CD14-positive monocyte (primary cell): ENCODE data around the gene DNAAF5. TPM values are rescaled to one million over a fixed set of nuclear protein-coding genes. Genes with fewer than 3 reads are reported as not detected.

Experiments used
- DNase-seq, 3 donors: peaks; one replicate each; pipeline ENCODE4 v3.0.0-alpha.2; 2011 to 2022
- H2AFZ ChIP-seq: 2 replicates; pipeline ENCODE4 v1.6.0; 2012; ENCODE audit warnings: mild to moderate bottlenecking, low read depth, low read length, inconsistent platforms; ENCODE audit not compliant: insufficient read depth, poor library complexity, severe bottlenecking
- H3K27ac ChIP-seq, 2 donors: 1 replicate in 1 of 2; 2 replicates in 1 of 2; pipeline ENCODE4 v1.5.1; 2012 to 2013; ENCODE audit warnings: low read length in 2 of 2, control low read depth in 1 of 2, inconsistent platforms in 1 of 2, low read depth in 1 of 2, mild to moderate bottlenecking in 1 of 2
- H3K27me3 ChIP-seq, 2 donors: one replicate each; pipeline versions ENCODE4 v1.6.0 to v1.6.1; 2011 to 2013; ENCODE audit warnings: low read length in 2 of 2; ENCODE audit not compliant: control insufficient read depth in 2 of 2, insufficient read depth in 2 of 2
- H3K36me3 ChIP-seq, 2 donors: replicated peaks in 1 of 2; 1 replicate in 1 of 2; 2 replicates in 1 of 2; pipeline versions ENCODE4 v1.5.1 to v1.6.1; 2012 to 2013; ENCODE audit warnings: low read length in 2 of 2, control low read depth in 1 of 2, inconsistent platforms in 1 of 2, mild to moderate bottlenecking in 1 of 2; ENCODE audit not compliant: insufficient read depth in 2 of 2, control insufficient read depth in 1 of 2
- H3K4me1 ChIP-seq, 2 donors: 1 replicate in 1 of 2; 2 replicates in 1 of 2; pipeline versions ENCODE4 v1.5.1 to v1.6.1; 2012 to 2013; ENCODE audit warnings: low read length in 2 of 2, control low read depth in 1 of 2, inconsistent platforms in 1 of 2, mild to moderate bottlenecking in 1 of 2, moderate library complexity in 1 of 2; ENCODE audit not compliant: insufficient read depth in 2 of 2, control insufficient read depth in 1 of 2
- H3K4me2 ChIP-seq: replicated peaks from 2 replicates; pipeline ENCODE3; 2012; ENCODE audit warnings: low read length, moderate library complexity, mild to moderate bottlenecking; ENCODE audit not compliant: poor library complexity, severe bottlenecking; ENCODE audit errors: extremely low read depth
- H3K4me3 ChIP-seq, 3 experiments: fragments of 200-600 bp in 1 of 3; sonication (generic) in 1 of 3; replicated peaks in 1 of 3; 1 replicate in 2 of 3; 2 replicates in 1 of 3; pipeline ENCODE4 v1.5.1; 2011 to 2013; ENCODE audit warnings: low read length in 3 of 3, mild to moderate bottlenecking in 3 of 3, control low read depth in 2 of 3, low read depth in 2 of 3, inconsistent platforms in 1 of 3, moderate library complexity in 1 of 3
- H3K79me2 ChIP-seq: 2 replicates; pipeline ENCODE4 v1.6.0; 2012; ENCODE audit warnings: mild to moderate bottlenecking, control low read depth, inconsistent platforms, low read length, moderate library complexity; ENCODE audit not compliant: insufficient read depth
- H3K9ac ChIP-seq: 2 replicates; pipeline ENCODE4 v1.6.0; 2017; ENCODE audit warnings: low read length, mild to moderate bottlenecking; ENCODE audit not compliant: insufficient read depth, poor library complexity, severe bottlenecking
- H3K9me3 ChIP-seq, 2 donors: replicated peaks in 1 of 2; 1 replicate in 1 of 2; 2 replicates in 1 of 2; pipeline versions ENCODE4 v1.5.1 to v1.6.1; 2012 to 2013; ENCODE audit warnings: low read length in 2 of 2, control low read depth in 1 of 2; ENCODE audit not compliant: control insufficient read depth in 1 of 2, insufficient read depth in 1 of 2
- H4K20me1 ChIP-seq: 2 replicates; pipeline ENCODE4 v1.6.0; 2012; ENCODE audit warnings: mild to moderate bottlenecking, low read length, control low read depth, moderate library complexity; ENCODE audit not compliant: insufficient read depth
- H3K27ac Mint-ChIP-seq, 7 donors: one replicate each; pipeline ENCODE4 v1.8.0; 2020; ENCODE audit warnings: mild to moderate bottlenecking in 7 of 7, mixed read lengths in 7 of 7, moderate library complexity in 6 of 7, inconsistent platforms in 2 of 7
- H3K27me3 Mint-ChIP-seq, 3 donors: one replicate each; pipeline ENCODE4 v1.8.0; 2021 to 2022; ENCODE audit warnings: low read depth in 3 of 3, mild to moderate bottlenecking in 3 of 3, mixed read lengths in 3 of 3, moderate library complexity in 3 of 3, inconsistent platforms in 1 of 3
- H3K36me3 Mint-ChIP-seq, 2 donors: one replicate each; pipeline ENCODE4 v1.8.0; 2020; ENCODE audit warnings: mixed read lengths in 2 of 2, inconsistent platforms in 1 of 2, mild to moderate bottlenecking in 1 of 2
- H3K4me1 Mint-ChIP-seq: one replicate; pipeline ENCODE4 v1.8.0; 2020; ENCODE audit warnings: mild to moderate bottlenecking, mixed read lengths
- H3K4me3 Mint-ChIP-seq, 2 donors: one replicate each; pipeline ENCODE4 v1.8.0; 2020; ENCODE audit warnings: mild to moderate bottlenecking in 2 of 2, mixed read lengths in 2 of 2, moderate library complexity in 1 of 2
- H3K9me3 Mint-ChIP-seq, 7 donors: one replicate each; pipeline ENCODE4 v1.8.0; 2020 to 2022; ENCODE audit warnings: mixed read lengths in 7 of 7, mild to moderate bottlenecking in 6 of 7, moderate library complexity in 6 of 7, inconsistent platforms in 2 of 7
- whole genome bisulfite sequencing: methylation state at CpG from one replicate; pipeline ENCODE4 v1.1.5; 2013; ENCODE audit warnings: missing lambda C conversion rate; ENCODE audit not compliant: insufficient coverage; 5-methylcytosine and 5-hydroxymethylcytosine counted together
- intact Hi-C, 2 donors: fragments of 100-400 bp; cut with micrococcal nuclease; formaldehyde crosslinking; loops; one replicate each; pipeline versions ENCODE4 v1.15.0 to v1.15.1; 2023
- polyA plus RNA-seq, 3 donors: library from polyadenylated mRNA; depleted of rRNA in 1 of 3; unstranded in 2 of 3; stranded (reverse) in 1 of 3; fragments of 300-500 nt in 2 of 3; fragments of >200 nt in 1 of 3; fragmentation: Illumina TruSeq in 2 of 3; gene quantifications; 1 replicate in 2 of 3; 2 replicates in 1 of 3; pipeline ENCODE4 v1.2.3, GENCODE V29; 2012 to 2021
- TF ChIP-seq, protein P1 (sequence below): fragments of 200-600 bp; IDR thresholded peaks from one replicate; pipeline ENCODE4 v1.8.0; 2022; ENCODE audit warnings: antibody characterized with exemption, mild to moderate bottlenecking

The DNAAF5 gene
- polyA plus RNA-seq, 3 donors: 1.2 to 9.6 (median 2.0) TPM

- 89% methylated on average over 8 of the region's 8 CpGs for WGBS
- DNase-seq: no peak
- H3K36me3 ChIP-seq: peaks cover 40 to 71% of the 10 kb centered on the region in 2 donors
- no peaks in the 10 kb centered on the region for H3K27me3 ChIP-seq
- H3K9me3 Mint-ChIP-seq: no peaks in the 10 kb centered on the region
- peaks cover 47 to 80% of the 10 kb centered on the region in 2 donors for H3K36me3 Mint-ChIP-seq
- no peaks in the 10 kb centered on the region for H3K4me1 Mint-ChIP-seq
- no peak overlapping the region for H3K27ac ChIP-seq
- no peak overlapping the region for H3K4me3 ChIP-seq
- H3K4me2 ChIP-seq: no peak overlapping the region
- peaks cover 0 to 2% (median 0%) of the 10 kb centered on the region in 3 donors for H3K27me3 Mint-ChIP-seq
- no peak overlapping the region for H3K9ac ChIP-seq
- no peaks in the 10 kb centered on the region for H4K20me1 ChIP-seq
- no peak overlapping the region for H2AFZ ChIP-seq
- TF ChIP-seq, protein P1, sequence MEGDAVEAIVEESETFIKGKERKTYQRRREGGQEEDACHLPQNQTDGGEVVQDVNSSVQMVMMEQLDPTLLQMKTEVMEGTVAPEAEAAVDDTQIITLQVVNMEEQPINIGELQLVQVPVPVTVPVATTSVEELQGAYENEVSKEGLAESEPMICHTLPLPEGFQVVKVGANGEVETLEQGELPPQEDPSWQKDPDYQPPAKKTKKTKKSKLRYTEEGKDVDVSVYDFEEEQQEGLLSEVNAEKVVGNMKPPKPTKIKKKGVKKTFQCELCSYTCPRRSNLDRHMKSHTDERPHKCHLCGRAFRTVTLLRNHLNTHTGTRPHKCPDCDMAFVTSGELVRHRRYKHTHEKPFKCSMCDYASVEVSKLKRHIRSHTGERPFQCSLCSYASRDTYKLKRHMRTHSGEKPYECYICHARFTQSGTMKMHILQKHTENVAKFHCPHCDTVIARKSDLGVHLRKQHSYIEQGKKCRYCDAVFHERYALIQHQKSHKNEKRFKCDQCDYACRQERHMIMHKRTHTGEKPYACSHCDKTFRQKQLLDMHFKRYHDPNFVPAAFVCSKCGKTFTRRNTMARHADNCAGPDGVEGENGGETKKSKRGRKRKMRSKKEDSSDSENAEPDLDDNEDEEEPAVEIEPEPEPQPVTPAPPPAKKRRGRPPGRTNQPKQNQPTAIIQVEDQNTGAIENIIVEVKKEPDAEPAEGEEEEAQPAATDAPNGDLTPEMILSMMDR: no peak
- H3K4me3 Mint-ChIP-seq: no peak overlapping the region
- no peaks in the 10 kb centered on the region for H3K9me3 ChIP-seq
- no peaks in the 10 kb centered on the region for H3K4me1 ChIP-seq
- H3K27ac Mint-ChIP-seq: no peak overlapping the region
- intact Hi-C loops: no loop called here
- no peaks in the 10 kb centered on the region for H3K79me2 ChIP-seq
These were observed 33.1 kb downstream of the DNAAF5 start for GRCh38 chr7:759569-759968.

- H3K27me3 ChIP-seq: no peaks in the 10 kb centered on the region
- Mint-ChIP-seq H3K4me3 (no peak overlapping the region), H3K27me3 (peaks cover 0 to 2% (median 0%) of the 10 kb centered on the region in 3 donors), H3K9me3 (no peaks in the 10 kb centered on the region), H3K4me1 (no peaks in the 10 kb centered on the region), H3K36me3 (peaks cover 45 to 80% of the 10 kb centered on the region in 2 donors), H3K27ac (no peak overlapping the region)
- H3K27ac ChIP-seq: no peak overlapping the region
- no peaks in the 10 kb centered on the region for H3K9me3 ChIP-seq
- no peak overlapping the region for H3K9ac ChIP-seq
- H3K4me1 ChIP-seq: no peaks in the 10 kb centered on the region
- H2AFZ ChIP-seq: no peak overlapping the region
- H3K36me3 ChIP-seq: peaks cover 41 to 71% of the 10 kb centered on the region in 2 donors
- H3K4me2 ChIP-seq: no peak overlapping the region
- intact Hi-C loops: no loop called here
- no peak for DNase-seq
- H3K79me2 ChIP-seq: no peaks in the 10 kb centered on the region
- 93% methylated on average over 13 of the region's 16 CpGs for WGBS
- TF ChIP-seq, protein P1: no peak
- no peaks in the 10 kb centered on the region for H4K20me1 ChIP-seq
- H3K4me3 ChIP-seq: no peak overlapping the region
These were observed 33.5 kb downstream of the DNAAF5 start for GRCh38 chr7:760006-760405.
